HG03457 (cell line): Measurements from ENCODE around the gene ZC3H12C.

Experiments used
- ATAC-seq: cut with Tn5 transposase; IDR thresholded peaks from one replicate; pipeline ENCODE4 v1.9.1; 2021; ENCODE audit warnings: moderate number of reproducible peaks; ENCODE audit not compliant: unreplicated experiment

ZC3H12C gene

GRCh38 chr11:110076371-110076965 is 16.7 kb upstream of the ZC3H12C start:
- no peak for ATAC-seq

- ATAC-seq: peak; percentile 19
Observed at GRCh38 chr11:110077346-110077745, 15.8 kb upstream of the ZC3H12C start.

- ATAC-seq: peak; percentile 85
Observed at GRCh38 chr11:110077831-110078325, 15.3 kb upstream of the ZC3H12C start.

GRCh38 chr11:110078923-110079544 is 14.2 kb upstream of the ZC3H12C start:
- no peak for ATAC-seq

- ATAC-seq: no peak
Observed at GRCh38 chr11:110079726-110080125, 13.5 kb upstream of the ZC3H12C start.

GRCh38 chr11:110081462-110082376 is 11.5 kb upstream of the ZC3H12C start:
- ATAC-seq: no peak

GRCh38 chr11:110082899-110083298 is 10.3 kb upstream of the ZC3H12C start:
- no peak for ATAC-seq

- ATAC-seq: no peak
Observed at GRCh38 chr11:110085255-110085838, 7.8 kb upstream of the ZC3H12C start.

- ATAC-seq: no peak
Observed at GRCh38 chr11:110086892-110087309, 6.3 kb upstream of the ZC3H12C start.

GRCh38 chr11:110087812-110088534 is 5.2 kb upstream of the ZC3H12C start:
- ATAC-seq: no peak

- no peak for ATAC-seq
Observed at GRCh38 chr11:110088535-110089344, 4.5 kb upstream of the ZC3H12C start.

GRCh38 chr11:110089617-110090282 is 3.4 kb upstream of the ZC3H12C start:
- ATAC-seq: no peak

GRCh38 chr11:110090466-110091026 is 2.6 kb upstream of the ZC3H12C start:
- ATAC-seq: no peak

- ATAC-seq: no peak
Observed at GRCh38 chr11:110092111-110092514, 1.1 kb upstream of the ZC3H12C start.

- peak; percentile 14 for ATAC-seq
Observed at GRCh38 chr11:110093407-110094297, 460 bp downstream of the ZC3H12C start.

GRCh38 chr11:110094298-110095285 is 1.4 kb downstream of the ZC3H12C start:
- no peak for ATAC-seq

- ATAC-seq: no peak
Observed at GRCh38 chr11:110095554-110095953, 2.4 kb downstream of the ZC3H12C start.
